Inflammatory macrophage treated with lipopolysaccharide for 1 hour (primary cell): ENCODE data around the gene OGDHL.
"Not testable (repeated sequence)": the region's sequence is repeated elsewhere in the genome, so short reads cannot be mapped to it uniquely, and the experiment has no call there.

Experiments used
- DNase-seq, 2 donors: peaks; one replicate each; pipeline ENCODE4 v3.0.0-alpha.2; 2020 to 2022

The OGDHL gene

DNA sequence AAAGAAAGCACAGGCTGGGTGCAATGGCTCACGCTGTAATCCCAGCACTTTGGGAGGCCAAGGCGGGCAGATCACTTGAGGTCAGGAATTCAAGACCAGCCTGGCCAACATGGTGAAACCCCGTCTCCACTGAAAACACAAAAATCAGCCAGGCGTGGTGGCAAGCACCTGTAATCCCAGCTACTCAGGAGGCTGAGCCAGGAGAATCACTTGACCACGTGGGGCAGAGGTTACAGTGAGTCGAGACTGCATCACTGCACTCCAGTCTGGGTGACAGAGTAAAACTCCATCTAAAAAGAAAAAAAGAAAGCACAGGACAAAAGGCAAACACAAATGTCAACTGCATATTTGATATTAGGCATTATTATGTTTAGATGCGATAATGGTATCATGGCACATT lies 7.2 kb downstream of the OGDHL start:
- not testable (repeated sequence) for DNase-seq

DNA sequence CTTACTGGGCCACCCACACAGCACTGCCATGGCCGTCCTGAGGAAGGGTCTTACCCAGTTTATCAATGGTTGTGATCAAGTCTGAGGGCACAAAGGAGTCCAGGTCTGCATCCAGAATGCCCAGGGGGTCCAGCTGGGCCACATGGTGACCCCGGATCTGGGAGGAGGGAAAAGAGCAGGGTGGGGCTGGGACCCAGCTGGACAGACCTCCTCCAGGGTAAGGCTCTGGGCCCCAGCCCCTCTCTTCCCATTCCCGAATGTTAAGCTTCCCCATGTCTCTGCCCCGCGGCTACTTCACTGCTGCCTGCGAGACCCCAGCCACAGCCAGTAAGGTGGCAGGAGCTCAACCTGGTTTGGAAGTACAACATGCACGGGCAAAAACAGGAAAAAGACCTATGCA lies 9.5 kb downstream of the OGDHL start:
- DNase-seq, result no peak

DNA sequence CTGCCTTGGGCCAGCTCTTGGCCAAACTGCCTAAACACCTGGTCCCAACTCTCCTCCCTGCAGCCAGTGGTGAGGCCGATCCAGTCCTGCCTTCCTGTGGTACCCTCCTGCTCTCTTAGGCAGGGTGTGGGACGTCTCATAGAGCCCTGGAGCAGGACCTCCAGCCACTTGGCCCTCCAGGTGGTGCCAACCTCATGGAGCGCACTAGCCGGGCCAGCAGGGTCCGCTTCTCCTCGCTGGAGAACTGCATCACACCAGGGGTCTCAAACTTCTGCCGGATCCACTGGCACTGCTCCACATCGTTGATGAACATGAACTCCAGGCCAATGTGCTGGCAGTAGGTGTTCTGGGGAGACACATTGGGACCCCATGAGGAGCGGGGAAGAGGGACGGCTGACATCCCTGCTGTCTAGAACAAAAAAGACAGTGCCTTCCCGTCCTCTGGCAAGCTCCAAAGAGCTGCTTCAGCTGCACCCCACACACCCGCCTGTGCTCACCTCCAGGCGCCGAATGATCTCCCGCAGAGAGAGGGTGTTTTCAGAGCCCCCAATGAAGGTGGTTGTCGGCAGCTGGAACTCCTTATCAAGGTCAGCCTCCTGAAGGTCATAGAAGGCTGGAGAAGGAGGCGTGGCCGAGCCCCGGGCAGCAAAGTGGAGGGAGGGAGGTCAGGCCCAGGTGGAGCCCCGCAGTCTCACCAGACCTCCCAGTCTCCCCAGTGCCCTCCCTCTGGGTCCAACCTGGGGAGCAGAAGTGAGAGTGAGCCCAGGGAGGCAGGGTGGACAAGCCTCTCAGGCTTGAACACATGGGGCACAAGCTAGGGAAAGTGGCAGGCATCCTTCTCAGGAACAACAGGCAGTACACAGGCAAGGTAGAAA lies 10.2 kb downstream of the OGDHL start:
- DNase-seq, result no peak

DNA sequence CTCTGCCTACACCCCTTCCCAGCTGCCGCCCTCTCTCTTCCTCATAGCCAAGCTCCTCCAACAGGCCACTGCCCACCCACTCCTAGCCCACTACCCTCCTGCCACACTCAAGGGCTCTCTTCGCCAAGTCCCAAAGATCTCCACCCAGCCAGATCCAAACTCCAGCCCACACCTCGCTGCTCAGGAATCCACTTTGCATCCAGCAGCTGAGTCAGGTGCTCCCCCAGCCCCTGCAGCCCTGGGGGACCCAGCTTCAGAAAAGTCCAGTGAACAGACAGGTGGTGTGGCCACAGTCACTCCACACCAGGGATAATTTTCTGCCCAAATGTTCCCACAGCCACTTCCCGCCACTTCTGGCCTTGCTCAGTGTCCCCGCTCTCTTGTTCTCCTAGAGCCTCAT lies 10.9 kb downstream of the OGDHL start:
- no peak for DNase-seq

DNA sequence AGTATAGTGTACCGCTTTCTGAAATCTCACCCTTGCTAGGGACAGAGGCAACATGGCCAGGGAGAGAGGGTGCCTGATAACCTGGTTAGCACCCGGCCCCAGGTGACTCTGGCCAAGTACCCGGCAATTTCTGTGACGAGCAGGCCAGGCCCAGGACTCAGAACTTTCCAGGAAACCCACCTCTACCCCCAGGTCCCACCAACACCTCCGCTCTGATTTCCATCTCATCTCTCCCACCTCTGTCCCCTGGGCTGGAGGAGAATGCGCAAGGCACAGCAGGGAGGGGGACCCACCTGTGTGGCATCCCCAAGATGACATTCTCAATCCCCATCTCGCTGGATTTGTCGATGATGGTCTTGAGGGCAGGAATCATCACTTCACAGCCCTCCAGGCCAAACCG lies 11.6 kb downstream of the OGDHL start:
- no peak for DNase-seq

DNA sequence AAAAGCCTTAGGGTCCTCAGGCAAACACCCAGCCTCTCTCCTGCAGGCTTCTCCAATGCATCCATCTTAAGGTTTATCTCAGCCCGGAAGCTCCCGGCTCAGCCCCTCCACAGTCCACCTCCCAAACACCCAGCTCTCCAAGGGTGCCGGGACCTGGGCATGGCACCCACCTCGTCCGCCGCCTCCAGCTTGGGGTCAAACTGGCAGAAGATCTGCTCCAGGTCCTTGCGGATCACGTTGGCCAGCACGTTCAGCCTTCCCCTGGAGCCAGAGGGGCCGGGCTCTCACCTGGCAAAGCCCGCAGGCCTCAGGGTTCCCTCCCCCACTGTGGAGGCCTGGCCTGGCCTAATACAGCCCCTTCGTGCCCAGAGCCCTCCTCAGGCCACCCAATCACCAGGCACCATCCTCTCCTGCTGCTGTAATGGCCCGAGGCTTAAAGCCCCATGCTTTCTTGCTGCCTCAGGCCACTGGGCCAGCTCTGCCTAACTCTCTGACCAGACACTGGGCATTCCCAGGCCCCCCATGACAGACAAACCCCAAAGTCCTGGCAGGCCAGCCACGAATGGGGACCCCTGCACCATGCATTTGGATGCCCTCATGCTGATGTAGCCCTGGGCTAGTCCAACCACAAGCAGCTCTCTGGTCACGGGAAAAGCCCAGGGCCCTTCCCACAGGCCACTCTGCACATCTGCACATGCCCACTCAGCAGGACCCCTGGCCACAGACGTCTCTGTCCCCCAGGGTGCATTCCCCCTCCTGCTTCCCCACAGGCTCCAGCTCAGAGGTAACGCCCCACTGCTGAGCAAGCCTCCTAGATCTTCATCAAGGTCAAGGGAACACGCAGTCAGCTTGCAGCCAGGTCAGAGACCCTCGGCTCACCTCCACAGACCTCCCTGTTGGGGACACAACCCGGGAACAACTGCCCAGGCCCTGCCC lies 12.3 kb downstream of the OGDHL start:
- DNase-seq, result no peak

DNA sequence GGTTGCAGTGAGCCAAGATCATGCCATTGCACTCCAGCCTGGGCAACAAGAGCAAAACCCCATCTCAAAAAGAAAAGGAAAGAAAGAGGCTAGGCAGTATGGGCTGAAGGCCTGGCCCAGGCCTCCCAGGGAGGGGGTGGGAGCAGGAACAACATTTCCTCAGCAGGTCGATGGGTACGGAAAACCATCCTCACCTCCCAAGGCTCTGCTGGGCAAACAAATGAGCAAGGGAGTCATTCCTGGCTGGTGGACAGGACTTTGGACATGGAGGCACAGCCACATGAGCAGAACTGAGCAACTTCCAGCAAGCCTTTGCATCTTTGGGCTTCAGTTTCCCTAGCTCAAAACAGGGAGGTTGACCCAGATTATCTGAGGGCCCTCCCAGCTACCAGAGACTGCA lies 13.0 kb downstream of the OGDHL start:
- DNase-seq, result no peak

DNA sequence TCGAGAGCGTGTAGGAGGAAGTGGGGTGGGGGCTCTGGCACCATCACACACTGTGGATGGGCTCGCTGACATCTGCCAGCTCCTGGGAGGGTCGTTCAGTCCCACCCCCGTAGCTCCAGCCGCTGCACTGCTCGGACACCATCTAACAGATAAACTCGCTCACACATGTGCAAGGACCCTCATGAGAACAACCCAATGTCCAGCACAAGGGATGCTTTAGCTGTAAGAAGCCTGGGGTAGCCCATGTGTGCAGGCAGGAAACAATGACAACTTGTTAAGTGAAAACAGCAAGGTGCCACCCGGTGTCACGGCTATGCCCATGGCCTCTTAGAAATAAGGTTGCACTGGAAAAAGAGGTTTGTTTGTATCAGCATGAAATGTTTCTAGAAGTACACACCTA lies 14.1 kb downstream of the OGDHL start:
- DNase-seq, result no peak

DNA sequence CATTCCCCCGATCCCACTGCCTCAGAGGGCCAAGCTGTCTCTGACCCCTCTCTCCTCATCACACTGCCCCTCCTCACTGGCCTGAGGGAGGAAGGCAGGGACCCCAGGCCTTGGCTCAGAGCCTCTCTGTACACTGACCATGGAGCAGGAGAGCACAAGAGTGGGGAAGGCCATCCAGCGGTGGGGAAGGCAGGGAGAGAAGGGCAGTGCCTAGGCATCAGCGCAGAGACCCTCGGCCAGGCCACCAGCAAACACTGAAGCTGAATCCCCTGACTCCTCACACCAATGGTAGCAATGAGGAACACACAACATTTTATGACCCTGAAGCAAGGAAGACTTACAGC lies 14.8 kb downstream of the OGDHL start:
- DNase-seq, result no peak

DNA sequence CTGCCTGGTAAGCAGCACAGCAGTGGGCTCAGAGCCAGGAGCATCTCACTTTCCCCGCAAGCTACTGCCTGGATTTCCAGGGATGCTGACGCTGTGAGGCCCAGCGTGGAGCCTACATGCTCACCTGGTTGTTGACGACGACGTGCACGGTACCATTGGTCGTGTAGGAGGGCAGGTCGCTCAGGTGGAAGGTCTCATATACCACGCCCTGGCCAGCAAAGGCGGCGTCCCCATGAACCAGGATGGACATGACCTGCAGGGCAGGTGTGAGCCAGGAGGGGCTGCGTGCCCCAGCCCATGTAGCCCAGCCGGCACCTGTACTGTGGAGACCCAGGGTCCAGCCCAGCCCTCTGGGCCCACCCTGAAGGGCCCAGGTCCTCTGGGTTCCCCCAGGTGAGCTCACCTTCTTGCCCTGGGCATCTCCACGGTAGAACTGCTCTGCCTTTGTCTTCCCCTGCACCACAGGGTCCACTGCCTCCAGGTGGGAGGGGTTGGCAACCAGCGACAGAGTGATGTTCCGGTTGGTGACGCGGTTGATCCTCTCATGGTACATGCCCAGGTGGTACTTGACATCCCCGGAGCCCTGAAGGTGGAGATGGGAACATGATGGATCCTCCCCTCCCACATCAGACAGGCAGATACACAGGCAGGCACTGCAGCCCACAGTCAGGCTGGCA lies 15.4 kb downstream of the OGDHL start:
- DNase-seq, result no peak

DNA sequence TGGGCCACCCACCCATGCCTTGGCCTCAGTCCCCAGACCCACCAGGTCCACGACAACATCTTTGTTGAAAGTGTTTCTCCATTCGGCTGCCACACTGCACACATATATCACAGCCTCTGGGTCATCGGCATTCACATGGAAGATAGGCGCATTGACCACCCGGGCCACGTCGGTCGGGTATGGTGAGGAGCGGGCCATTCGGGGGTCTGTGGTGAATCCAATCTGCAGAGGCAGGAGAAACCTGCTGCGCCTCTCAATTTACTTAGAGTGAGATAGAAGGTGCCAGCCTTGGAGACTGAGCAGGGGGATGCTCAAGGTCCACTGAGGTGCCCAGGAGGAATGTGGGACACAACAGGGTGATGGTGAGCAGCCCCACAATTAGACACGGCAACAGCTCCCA lies 16.4 kb downstream of the OGDHL start:
- DNase-seq, result no peak

DNA sequence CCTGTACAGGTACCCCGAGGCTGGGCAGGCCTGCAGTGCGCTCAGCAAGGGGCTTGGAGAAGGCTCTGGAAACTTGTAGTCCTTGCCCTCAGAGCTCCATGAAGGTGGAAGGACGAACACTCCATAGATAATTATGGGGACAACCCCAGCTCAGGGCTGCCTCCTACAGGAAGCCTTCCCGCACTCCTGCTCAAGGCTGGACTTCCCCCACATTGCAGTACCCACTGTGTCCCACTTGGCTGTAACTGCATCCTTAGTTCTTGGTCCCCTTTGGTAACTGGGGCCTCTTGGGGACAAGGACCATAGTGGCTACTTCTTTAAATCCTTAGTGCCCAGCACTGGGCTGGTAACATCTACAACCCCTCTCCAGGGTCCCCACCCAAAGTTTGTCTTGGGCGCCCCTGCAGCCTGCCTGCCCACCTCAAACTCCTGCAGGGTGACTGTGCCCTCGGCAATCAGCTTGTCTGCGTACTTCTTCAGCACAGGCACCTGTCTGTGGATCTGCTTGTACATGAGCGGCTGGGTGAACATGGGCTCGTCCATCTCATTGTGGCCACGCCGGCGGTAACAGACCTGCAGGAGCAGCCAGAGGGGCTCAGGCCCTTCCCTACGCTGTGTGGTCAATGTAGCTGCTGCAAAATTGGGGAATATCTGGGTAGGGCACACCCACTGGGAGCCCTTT lies 17.1 kb downstream of the OGDHL start:
- no peak for DNase-seq

DNA sequence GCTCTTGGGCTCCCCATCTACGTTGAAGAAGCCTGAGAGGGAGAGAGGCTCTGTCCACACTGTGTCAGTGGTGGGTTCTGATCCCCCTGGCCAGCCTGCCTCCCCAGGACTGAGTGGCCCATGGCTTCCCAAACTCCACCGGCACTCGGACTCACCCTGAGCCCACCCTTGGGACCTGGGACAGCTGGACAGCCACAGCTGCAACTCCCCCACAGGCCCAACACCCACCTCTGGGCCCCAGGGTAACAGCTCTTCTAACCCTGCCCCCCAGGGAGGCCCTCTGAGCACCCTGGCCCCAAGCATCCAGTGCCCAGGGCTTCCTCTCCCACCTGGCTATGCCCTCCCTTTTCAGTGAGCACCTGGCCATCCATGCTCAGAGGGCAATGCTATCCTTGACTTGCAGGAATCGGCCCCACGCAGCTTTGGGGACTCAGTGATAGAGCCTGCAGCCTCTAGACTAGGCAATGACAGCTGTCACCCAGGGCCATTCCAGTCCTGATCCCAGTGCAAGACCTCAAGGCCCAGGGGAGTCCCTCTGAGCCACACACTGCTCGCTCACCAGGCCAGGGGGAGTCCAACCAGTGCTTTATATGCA lies 17.9 kb downstream of the OGDHL start:
- DNase-seq, result no peak

DNA sequence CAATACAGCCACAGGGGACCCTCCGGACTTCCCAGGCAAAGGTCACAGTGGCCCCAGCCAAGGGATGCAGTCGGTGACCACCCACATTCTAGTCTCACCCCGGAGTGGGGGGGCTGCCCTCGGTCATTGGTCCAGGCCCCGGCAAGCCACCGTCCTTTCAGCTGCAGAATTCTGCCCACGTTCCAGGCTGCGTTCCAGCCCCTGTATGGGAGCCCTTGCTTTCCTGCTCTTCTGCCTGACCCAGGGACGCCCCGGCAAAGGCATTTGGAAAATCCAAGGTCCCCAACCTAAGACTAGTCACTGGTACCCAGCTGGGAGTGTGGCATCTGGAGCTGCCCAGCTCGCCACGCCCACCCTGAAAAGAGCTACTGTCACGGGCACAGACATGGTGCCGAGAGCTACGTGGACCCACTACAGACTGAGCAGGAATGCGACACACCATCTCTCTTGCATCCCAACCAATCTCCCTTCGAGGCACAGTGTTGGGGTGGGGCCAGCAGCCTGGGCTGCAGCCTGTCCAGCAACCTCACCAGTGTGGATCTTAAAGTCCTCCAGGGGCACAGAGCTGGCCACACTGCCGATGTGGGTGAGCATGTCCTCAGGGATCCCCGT lies 18.6 kb downstream of the OGDHL start:
- DNase-seq, result no peak

DNA sequence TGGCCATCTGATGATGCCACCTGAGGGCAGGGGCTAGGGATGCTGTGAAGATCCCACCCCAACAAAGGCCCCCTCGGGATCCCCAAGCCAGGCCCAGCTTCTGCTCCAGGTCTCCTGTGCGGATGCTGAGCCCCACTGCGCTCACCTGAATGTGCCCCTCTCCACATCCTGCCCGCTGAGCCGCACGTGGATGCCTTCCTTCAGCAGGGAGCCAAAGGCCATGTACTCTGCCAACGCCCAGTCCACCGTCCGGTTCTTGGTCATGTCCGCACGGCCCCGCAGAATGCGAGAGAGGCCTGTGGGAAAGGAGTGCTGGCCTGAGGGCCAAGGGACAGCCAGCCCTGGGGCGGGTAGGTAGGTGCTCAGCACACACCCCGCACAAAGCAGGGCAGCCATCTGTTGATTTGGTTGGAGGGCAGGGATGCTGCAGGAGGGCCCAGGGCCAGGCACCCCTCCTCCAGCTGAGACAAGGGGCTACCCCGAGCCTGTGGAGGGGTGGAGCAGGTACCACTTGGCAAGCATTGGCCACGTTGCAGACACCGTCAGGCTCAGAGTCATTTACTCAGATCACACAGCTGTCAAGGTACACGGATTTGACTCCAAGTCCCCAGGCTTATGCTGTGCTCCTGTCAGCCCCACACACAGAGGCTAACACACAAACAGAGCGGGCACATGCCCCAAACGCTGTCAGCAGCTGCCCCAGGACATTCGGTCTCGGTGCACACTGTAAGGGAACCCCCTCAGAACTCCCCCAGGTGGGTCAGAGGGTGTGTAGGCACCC lies 19.2 kb downstream of the OGDHL start:
- DNase-seq, result no peak

DNA sequence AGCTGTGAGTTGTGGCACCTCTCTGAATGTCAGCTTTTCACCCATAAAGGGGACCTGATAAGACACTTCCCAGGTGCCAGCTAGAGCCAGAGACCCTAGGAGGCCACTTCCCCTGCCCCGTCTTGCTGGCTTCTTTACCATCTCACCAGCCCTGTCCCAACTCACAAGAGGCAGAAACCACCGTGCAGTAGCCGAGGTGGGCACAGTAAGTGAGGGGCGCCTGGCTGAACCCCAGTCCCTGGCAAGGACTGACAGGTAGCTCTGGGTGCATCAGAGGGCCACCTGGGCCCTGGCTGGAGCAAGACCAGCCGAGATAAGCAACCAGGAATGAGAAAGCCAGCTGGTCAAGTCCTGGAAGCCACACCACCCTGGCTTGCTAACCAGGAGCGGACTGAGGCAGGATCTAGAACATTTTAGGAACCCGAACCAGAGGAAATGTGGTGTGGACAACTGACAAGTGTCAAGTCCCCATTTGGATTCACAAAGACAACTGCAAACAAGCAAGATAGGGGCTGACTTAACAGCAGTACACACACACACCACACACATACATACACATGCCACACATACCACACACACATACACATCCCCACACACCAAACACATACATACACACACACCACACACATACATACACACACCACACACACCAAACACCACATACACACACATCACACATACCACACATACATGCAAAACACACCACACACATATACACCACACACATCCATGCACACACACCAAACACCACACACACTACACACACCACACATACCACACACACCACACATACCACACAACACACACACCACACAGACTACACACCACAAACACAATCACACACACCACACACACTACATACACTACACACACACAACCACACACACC lies 20.8 kb downstream of the OGDHL start:
- DNase-seq, result no peak

DNA sequence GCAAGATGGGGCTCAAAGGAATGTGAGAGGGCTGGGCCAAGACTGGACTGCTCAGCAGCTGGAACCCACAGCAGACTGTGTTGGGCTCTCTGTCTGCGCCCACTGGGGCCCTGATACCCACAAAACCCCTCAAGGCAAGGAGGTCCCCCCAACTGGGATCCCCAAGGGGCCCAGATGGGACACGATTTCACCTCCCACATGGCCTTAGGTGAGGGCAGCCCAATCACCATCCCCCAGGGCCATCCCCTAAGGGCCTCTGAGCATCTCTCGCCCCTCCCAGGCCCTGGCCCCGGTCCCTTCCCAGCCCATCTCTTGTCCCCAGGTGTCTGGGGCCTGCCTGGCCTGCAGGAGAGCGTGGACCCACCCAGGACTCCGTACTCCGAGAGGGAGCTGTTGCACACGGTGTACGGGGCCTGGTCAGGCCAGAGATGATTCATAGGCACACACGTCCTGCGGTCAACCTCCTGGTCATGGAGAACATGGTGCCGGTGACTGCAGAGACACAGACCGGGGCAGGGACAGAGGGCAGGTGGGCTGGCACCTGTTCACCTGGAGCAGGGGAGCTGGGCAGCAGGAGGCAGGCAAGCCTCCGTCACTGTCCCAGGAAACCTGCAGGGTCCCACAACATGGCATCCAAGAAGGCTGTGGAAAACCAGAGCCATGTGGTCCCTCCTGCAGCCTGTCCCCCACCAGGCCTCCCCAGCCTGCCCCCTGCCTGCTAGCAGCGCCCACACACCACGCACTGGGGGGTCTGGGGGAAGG lies 21.6 kb downstream of the OGDHL start:
- no peak for DNase-seq

DNA sequence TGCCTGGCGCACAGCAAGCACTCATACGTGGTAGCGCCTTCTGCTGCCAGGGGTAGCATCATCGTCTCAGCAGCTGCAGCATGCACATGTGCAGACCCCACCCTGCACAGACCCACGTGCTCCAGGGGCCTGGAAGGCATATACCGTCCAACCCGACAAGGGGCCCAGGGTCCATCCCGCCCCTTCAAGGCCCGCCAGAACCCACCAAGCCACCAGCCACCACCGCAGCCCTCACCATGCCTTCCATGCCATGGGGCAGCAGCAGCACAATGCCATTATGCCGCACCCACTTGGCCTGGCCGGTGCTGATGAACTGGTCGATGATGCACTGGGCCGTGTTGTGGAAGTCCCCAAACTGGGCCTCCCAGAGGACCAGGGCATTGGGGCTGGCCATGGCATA lies 22.7 kb downstream of the OGDHL start:
- no peak for DNase-seq

DNA sequence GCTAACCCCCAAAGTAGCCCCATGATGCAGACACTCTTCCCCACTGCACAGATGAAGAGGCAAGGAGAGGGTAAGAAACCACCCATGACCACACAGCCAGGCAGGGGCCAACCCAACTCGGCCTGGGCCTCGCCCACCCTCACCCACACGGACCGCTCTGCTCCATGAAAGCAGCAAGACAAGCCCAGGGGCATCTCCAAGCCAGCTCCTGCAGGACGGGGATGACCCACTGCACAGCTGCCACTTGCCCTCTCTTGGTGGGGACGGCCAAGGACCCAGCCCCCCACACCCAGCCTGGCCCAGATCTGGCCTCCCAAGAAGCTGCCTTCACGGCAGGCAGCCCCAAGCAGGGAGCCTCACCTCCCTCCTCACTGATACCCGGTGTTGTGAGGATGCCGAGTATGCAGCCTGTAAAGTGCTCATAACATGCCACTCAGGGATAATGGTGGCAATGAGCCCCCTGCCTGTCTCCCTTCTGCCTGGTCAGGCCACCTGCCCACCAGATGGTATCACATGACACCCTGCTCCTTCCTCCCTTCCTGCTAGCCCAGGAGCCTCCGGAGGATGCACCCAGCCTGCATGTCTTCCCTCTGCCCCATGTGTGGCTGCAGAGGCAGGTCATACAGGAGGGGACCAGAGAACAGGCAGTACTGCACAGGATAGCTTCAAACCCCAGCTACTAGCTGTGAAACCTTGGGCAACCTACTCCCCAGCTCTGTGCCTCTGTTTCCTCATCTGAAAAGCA lies 23.3 kb downstream of the OGDHL start:
- no peak for DNase-seq
